GM19035 (cell line): ENCODE measurements around the gene ATF3.
"Not testable (repeated sequence)": the region's sequence is repeated elsewhere in the genome, so short reads cannot be mapped to it uniquely, and the experiment has no call there.

Experiments
- ATAC-seq: cut with Tn5 transposase; IDR thresholded peaks from one replicate; pipeline ENCODE4 v1.9.1; 2021; ENCODE audit not compliant: unreplicated experiment

ATF3 gene

GRCh38 chr1:212625781-212626450, 17.4 kb downstream of the ATF3 start:
- no peak for ATAC-seq

GRCh38 chr1:212628046-212628445, 19.5 kb downstream of the ATF3 start:
- no peak for ATAC-seq

GRCh38 chr1:212628813-212629415, 20.4 kb downstream of the ATF3 start:
- ATAC-seq = no peak

GRCh38 chr1:212629450-212630157, 21.0 kb downstream of the ATF3 start:
- ATAC-seq = no peak

- ATAC-seq = peak; percentile 97
Measured at GRCh38 chr1:212630158-212630900, 21.8 kb downstream of the ATF3 start.

GRCh38 chr1:212633161-212633560, 24.6 kb downstream of the ATF3 start:
- ATAC-seq = no peak

GRCh38 chr1:212634252-212634651, 25.7 kb downstream of the ATF3 start:
- no peak for ATAC-seq

GRCh38 chr1:212635141-212635631, 26.6 kb downstream of the ATF3 start:
- ATAC-seq = no peak

- ATAC-seq = no peak
Measured at GRCh38 chr1:212637902-212638301, 29.3 kb downstream of the ATF3 start.

GRCh38 chr1:212638492-212639151, 30.1 kb downstream of the ATF3 start:
- no peak for ATAC-seq

- not testable (repeated sequence) for ATAC-seq
Measured at GRCh38 chr1:212639524-212639923, 31.0 kb downstream of the ATF3 start.

GRCh38 chr1:212640223-212640878, 31.8 kb downstream of the ATF3 start:
- ATAC-seq = no peak

- no peak for ATAC-seq
Measured at GRCh38 chr1:212641956-212642355, 33.4 kb downstream of the ATF3 start.

GRCh38 chr1:212643877-212644276, 35.3 kb downstream of the ATF3 start:
- no peak for ATAC-seq

- ATAC-seq = no peak
Measured at GRCh38 chr1:212644866-212645545, 36.4 kb downstream of the ATF3 start.

GRCh38 chr1:212645546-212646543, 37.3 kb downstream of the ATF3 start:
- ATAC-seq = no peak

- ATAC-seq = no peak
Measured at GRCh38 chr1:212646588-212646987, 38.0 kb downstream of the ATF3 start.

- no peak for ATAC-seq
Measured at GRCh38 chr1:212647004-212647403, 38.4 kb downstream of the ATF3 start.

GRCh38 chr1:212648431-212648830, 39.9 kb downstream of the ATF3 start:
- no peak for ATAC-seq
